Sigmoid colon (tissue), 7 donors: Measurements from ENCODE around the gene GLIS1. TPM values are rescaled to one million over a fixed set of nuclear protein-coding genes. Genes with fewer than 3 reads are reported as not detected.

Experiments
- DNase-seq: peaks from one replicate; pipeline ENCODE4 v3.0.0-alpha.2; 2019
- H3K27ac ChIP-seq, 4 donors: fragments of 200-600 bp; sonication (generic); one replicate each; pipeline ENCODE4 v1.5.1; 2016 to 2019; ENCODE audit warnings: mild to moderate bottlenecking in 1 of 4
- H3K27me3 ChIP-seq, 3 donors: fragments of 200-600 bp; sonication (generic); one replicate each; pipeline ENCODE4 v1.5.1; 2019; ENCODE audit warnings: mild to moderate bottlenecking in 1 of 3
- H3K36me3 ChIP-seq, 4 donors: fragments of 200-600 bp; sonication (generic); one replicate each; pipeline ENCODE4 v1.5.1; 2016 to 2019
- H3K4me1 ChIP-seq, 4 donors: fragments of 200-600 bp; sonication (generic); one replicate each; pipeline ENCODE4 v1.5.1; 2017 to 2019
- H3K4me3 ChIP-seq, 4 donors: fragments of 200-600 bp; sonication (generic); one replicate each; pipeline ENCODE4 v1.5.1; 2017 to 2019; ENCODE audit warnings: mild to moderate bottlenecking in 2 of 4, moderate library complexity in 1 of 4
- H3K9me3 ChIP-seq, 4 donors: fragments of 200-600 bp in 3 of 4; sonication (generic) in 3 of 4; one replicate each; pipeline versions ENCODE4 v1.5.1 to v1.6.1; 2013 to 2019
- EP300 ChIP-seq, 4 donors: sonication (generic); formaldehyde crosslinking; IDR thresholded peaks; one replicate each; pipeline ENCODE4 v1.6.1; 2017; ENCODE audit warnings: antibody characterized with exemption in 4 of 4
- POLR2A ChIP-seq, 2 donors: fragments of 450-650 bp; IDR thresholded peaks; one replicate each; pipeline ENCODE4 v1.6.1; 2016; ENCODE audit warnings: antibody characterized with exemption in 2 of 2, mild to moderate bottlenecking in 2 of 2, moderate library complexity in 2 of 2
- POLR2AphosphoS5 ChIP-seq, 4 donors: sonication (generic); formaldehyde crosslinking; IDR thresholded peaks; one replicate each; pipeline ENCODE4 v1.6.1; 2017; ENCODE audit warnings: antibody characterized with exemption in 4 of 4
- WGBS, 2 donors: extraction: QIAGEN DNeasy Blood & Tissue Kit; methylation state at CpG; one replicate each; pipeline ENCODE4 v1.1.7; 2013; 5-methylcytosine and 5-hydroxymethylcytosine counted together
- intact Hi-C: fragments of 100-400 bp; cut with DNase I; formaldehyde crosslinking; loops from one replicate; pipeline ENCODE4 v1.15.1; 2023
- polyA plus RNA-seq, 3 donors: library from polyadenylated mRNA; stranded (reverse); fragments of 200-250 nt; gene quantifications; one replicate each; pipeline ENCODE4 v1.2.3, GENCODE V29; 2013
- total RNA-seq, 4 donors: library from RNA; depleted of rRNA; stranded (reverse); fragments of >200 nt; gene quantifications; one replicate each; pipeline ENCODE4 v1.1.0, GENCODE V29; 2016
- TF ChIP-seq, protein P1 (sequence below), 4 experiments: fragments of 450-650 bp in 3 of 4; fragments of 200-600 bp in 1 of 4; IDR thresholded peaks; one replicate each; pipeline ENCODE4 v1.5.1; 2016 to 2019; ENCODE audit warnings: antibody characterized with exemption in 4 of 4, mild to moderate bottlenecking in 3 of 4, moderate library complexity in 2 of 4
- donor health status: healthy with polysubstance abuse.
- donor health status: Bipolar disorder and iron deficiency.
- donor health status: healthy.

The GLIS1 gene
- total and polyA plus RNA-seq, 7 donors: 0.16 to 0.83 (median 0.32) TPM; not detected in 4

- 85 to 90% methylated on average over 13 of the region's 13 CpGs for WGBS, 2 donors
- intact Hi-C loops: no loop called here
- Histone ChIP-seq H3K36me3 (no peaks in the 10 kb centered on the region), H3K4me1 (peaks cover 0 to 6% (median 0%) of the 10 kb centered on the region in 4 donors), H3K4me3 (no peak overlapping the region), H3K27me3 (no peaks in the 10 kb centered on the region), H3K9me3 (no peaks in the 10 kb centered on the region), H3K27ac (no peak overlapping the region)
- no peak for TF ChIP-seq EP300 (IDR thresholded peaks at IDR 0.05)
- TF ChIP-seq, protein P1, sequence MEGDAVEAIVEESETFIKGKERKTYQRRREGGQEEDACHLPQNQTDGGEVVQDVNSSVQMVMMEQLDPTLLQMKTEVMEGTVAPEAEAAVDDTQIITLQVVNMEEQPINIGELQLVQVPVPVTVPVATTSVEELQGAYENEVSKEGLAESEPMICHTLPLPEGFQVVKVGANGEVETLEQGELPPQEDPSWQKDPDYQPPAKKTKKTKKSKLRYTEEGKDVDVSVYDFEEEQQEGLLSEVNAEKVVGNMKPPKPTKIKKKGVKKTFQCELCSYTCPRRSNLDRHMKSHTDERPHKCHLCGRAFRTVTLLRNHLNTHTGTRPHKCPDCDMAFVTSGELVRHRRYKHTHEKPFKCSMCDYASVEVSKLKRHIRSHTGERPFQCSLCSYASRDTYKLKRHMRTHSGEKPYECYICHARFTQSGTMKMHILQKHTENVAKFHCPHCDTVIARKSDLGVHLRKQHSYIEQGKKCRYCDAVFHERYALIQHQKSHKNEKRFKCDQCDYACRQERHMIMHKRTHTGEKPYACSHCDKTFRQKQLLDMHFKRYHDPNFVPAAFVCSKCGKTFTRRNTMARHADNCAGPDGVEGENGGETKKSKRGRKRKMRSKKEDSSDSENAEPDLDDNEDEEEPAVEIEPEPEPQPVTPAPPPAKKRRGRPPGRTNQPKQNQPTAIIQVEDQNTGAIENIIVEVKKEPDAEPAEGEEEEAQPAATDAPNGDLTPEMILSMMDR (IDR thresholded peaks at IDR 0.05): no peak
- no peak for TF ChIP-seq POLR2AphosphoS5 (IDR thresholded peaks at IDR 0.05)
- TF ChIP-seq POLR2A (IDR thresholded peaks at IDR 0.05): no peak
- DNase-seq: peak; percentile 34
Measured at GRCh38 chr1:53583021-53583867, 155.7 kb downstream of the GLIS1 start.

- Histone ChIP-seq H3K36me3 (no peaks in the 10 kb centered on the region), H3K4me1 (peaks cover 0 to 6% (median 0%) of the 10 kb centered on the region in 4 donors), H3K4me3 (no peak overlapping the region), H3K27me3 (no peaks in the 10 kb centered on the region), H3K9me3 (no peaks in the 10 kb centered on the region), H3K27ac (no peak overlapping the region)
- TF ChIP-seq POLR2A (IDR thresholded peaks at IDR 0.05): no peak
- TF ChIP-seq EP300 (IDR thresholded peaks at IDR 0.05): no peak
- TF ChIP-seq, protein P1 (IDR thresholded peaks at IDR 0.05): no peak
- TF ChIP-seq POLR2AphosphoS5 (IDR thresholded peaks at IDR 0.05): no peak
- WGBS, 2 donors: 64 to 76% methylated on average over 8 of the region's 8 CpGs
- intact Hi-C loops: no loop called here
- peak; percentile 40 for DNase-seq
Measured at GRCh38 chr1:53582211-53583020, 156.5 kb downstream of the GLIS1 start.

GRCh38 chr1:53581476-53581875 is 157.5 kb downstream of the GLIS1 start:
- Histone ChIP-seq H3K4me3 (no peak overlapping the region), H3K27ac (no peak overlapping the region), H3K9me3 (no peaks in the 10 kb centered on the region), H3K27me3 (no peaks in the 10 kb centered on the region), H3K36me3 (no peaks in the 10 kb centered on the region), H3K4me1 (peaks cover 0 to 6% (median 0%) of the 10 kb centered on the region in 4 donors)
- TF ChIP-seq EP300 (IDR thresholded peaks at IDR 0.05) (no peak), POLR2AphosphoS5 (IDR thresholded peaks at IDR 0.05) (no peak), POLR2A (IDR thresholded peaks at IDR 0.05) (no peak)
- TF ChIP-seq, protein P1 (IDR thresholded peaks at IDR 0.05): no peak
- WGBS, 2 donors: 88 to 90% methylated on average over 4 of the region's 4 CpGs
- intact Hi-C loops: no loop called here
- peak; percentile 29 for DNase-seq

- H3K27me3 ChIP-seq: no peaks in the 10 kb centered on the region
- peak; percentile 14 for DNase-seq
- no peak overlapping the region for H3K27ac ChIP-seq
- 86 to 93% methylated on average over 9 of the region's 9 CpGs for WGBS, 2 donors
- H3K9me3 ChIP-seq: no peaks in the 10 kb centered on the region
- TF ChIP-seq, protein P1 (IDR thresholded peaks at IDR 0.05): no peak
- TF ChIP-seq POLR2A (IDR thresholded peaks at IDR 0.05) (no peak), POLR2AphosphoS5 (IDR thresholded peaks at IDR 0.05) (no peak), EP300 (IDR thresholded peaks at IDR 0.05) (no peak)
- no peaks in the 10 kb centered on the region for H3K36me3 ChIP-seq
- no peak overlapping the region for H3K4me3 ChIP-seq
- H3K4me1 ChIP-seq: peaks cover 0 to 6% (median 0%) of the 10 kb centered on the region in 4 donors
- intact Hi-C loops: no loop called here
Measured at GRCh38 chr1:53580739-53581475, 158.1 kb downstream of the GLIS1 start.
